ENCODE results near the gene RIMS4.

Gene RIMS4

GRCh38 chr20:44781791-44782190, 28.6 kb downstream of the RIMS4 start:
- CTCF ChIA-PET: interaction anchor here (0.6 kb wide), 1 partner anchor 80 kb away, joined by 3 read pairs; no protein-coding TSS in a partner anchor
- TF ChIP-seq CTCF (IDR thresholded peaks at IDR 0.05; ENCODE audit: control extremely low read depth, extremely low read depth, low read depth, missing control alignments): no peak
- POLR2A ChIA-PET: no interaction called here
- no peak for DNase-seq (ENCODE audit: extremely low spot score)

GRCh38 chr20:44781118-44781517, 29.2 kb downstream of the RIMS4 start:
- POLR2A ChIA-PET: no interaction called here
- CTCF ChIA-PET: no interaction called here
- TF ChIP-seq CTCF (IDR thresholded peaks at IDR 0.05; ENCODE audit: control extremely low read depth, extremely low read depth, low read depth, missing control alignments): no peak
- no peak for DNase-seq (ENCODE audit: extremely low spot score)

- DNase-seq (ENCODE audit: extremely low spot score): peak; percentile 45
- CTCF ChIA-PET: no interaction called here
- no peak for TF ChIP-seq CTCF (IDR thresholded peaks at IDR 0.05; ENCODE audit: control extremely low read depth, extremely low read depth, low read depth, missing control alignments)
- POLR2A ChIA-PET: no interaction called here
Observed at GRCh38 chr20:44780226-44780625, 30.1 kb downstream of the RIMS4 start.

- ChIA-PET POLR2A (no interaction called here), CTCF (interaction anchor here (1.1 to 1.2 kb wide), 3 partner anchors 20 to 92 kb away, joined by 3 read pairs; no protein-coding TSS in a partner anchor)
- TF ChIP-seq CTCF (IDR thresholded peaks at IDR 0.05; ENCODE audit: control extremely low read depth, extremely low read depth, low read depth, missing control alignments): no peak
- DNase-seq (ENCODE audit: extremely low spot score): no peak
Observed at GRCh38 chr20:44776980-44777379, 33.4 kb downstream of the RIMS4 start.

GRCh38 chr20:44773070-44773829, 37.1 kb downstream of the RIMS4 start:
- POLR2A ChIA-PET: no interaction called here
- CTCF ChIA-PET: no interaction called here
- no peak for DNase-seq (ENCODE audit: extremely low spot score)
- TF ChIP-seq CTCF (IDR thresholded peaks at IDR 0.05; ENCODE audit: control extremely low read depth, extremely low read depth, low read depth, missing control alignments): no peak

- ChIA-PET POLR2A (no interaction called here), CTCF (no interaction called here)
- TF ChIP-seq CTCF (IDR thresholded peaks at IDR 0.05; ENCODE audit: control extremely low read depth, extremely low read depth, low read depth, missing control alignments): no peak
- DNase-seq (ENCODE audit: extremely low spot score): no peak
Observed at GRCh38 chr20:44772636-44773035, 37.7 kb downstream of the RIMS4 start.

All from GM10248 (cell line).